ELR (cell line): Measurements from ENCODE around the gene CNBD2.
"Not testable (repeated sequence)": the region's sequence is repeated elsewhere in the genome, so short reads cannot be mapped to it uniquely, and the experiment has no call there.

Experiments
- DNase-seq: peaks from one replicate; pipeline ENCODE4 v3.0.0-alpha.2; 2015; ENCODE audit warnings: low read depth

CNBD2 gene

GRCh38 chr20:35967979-35968640 is at the start of gene CNBD2:
Gene CNBD2, plus strand, starts transcription at chr20:35968590. Its CDS starts 173 bp downstream, at chr20:35968763.
- DNase-seq = no peak

GRCh38 chr20:35920523-35920922 is 47.9 kb upstream of the CNBD2 start:
- DNase-seq = no peak

- DNase-seq = no peak
Measured at GRCh38 chr20:35929301-35929700, 39.1 kb upstream of the CNBD2 start.

- DNase-seq = no peak
Measured at GRCh38 chr20:35934050-35934449, 34.3 kb upstream of the CNBD2 start.

- no peak for DNase-seq
Measured at GRCh38 chr20:35939264-35939663, 29.1 kb upstream of the CNBD2 start.

- DNase-seq = no peak
Measured at GRCh38 chr20:35941620-35942019, 26.8 kb upstream of the CNBD2 start.

- no peak for DNase-seq
Measured at GRCh38 chr20:35942243-35942642, 26.1 kb upstream of the CNBD2 start.

GRCh38 chr20:35947489-35947888 is 20.9 kb upstream of the CNBD2 start:
- peak; percentile 61 for DNase-seq

- DNase-seq = no peak
Measured at GRCh38 chr20:35947907-35948306, 20.5 kb upstream of the CNBD2 start.

GRCh38 chr20:35950093-35950492 is 18.3 kb upstream of the CNBD2 start:
- DNase-seq = no peak

GRCh38 chr20:35952080-35952479 is 16.3 kb upstream of the CNBD2 start:
- not testable (repeated sequence) for DNase-seq

GRCh38 chr20:35952480-35953386 is 15.7 kb upstream of the CNBD2 start:
- peak; percentile 53 for DNase-seq

- DNase-seq = peak; percentile 69
Measured at GRCh38 chr20:35953387-35954199, 14.8 kb upstream of the CNBD2 start.

- DNase-seq = peak; percentile 100
Measured at GRCh38 chr20:35954200-35954906, 14.0 kb upstream of the CNBD2 start, which contains the start of gene SCAND1. Gene SCAND1, minus strand, starts transcription at chr20:35954502. Its CDS starts 218 bp downstream, at chr20:35954284.

- peak; percentile 80 for DNase-seq
Measured at GRCh38 chr20:35954907-35955251, 13.5 kb upstream of the CNBD2 start.

GRCh38 chr20:35956616-35957015 is 11.8 kb upstream of the CNBD2 start:
- no peak for DNase-seq

- DNase-seq = not testable (repeated sequence)
Measured at GRCh38 chr20:35959291-35959690, 9.1 kb upstream of the CNBD2 start.

GRCh38 chr20:35963878-35964277 is 4.5 kb upstream of the CNBD2 start:
- no peak for DNase-seq

- peak; percentile 70 for DNase-seq
Measured at GRCh38 chr20:35968930-35969329, 540 bp downstream of the CNBD2 start.

GRCh38 chr20:35971981-35972380 is 3.6 kb downstream of the CNBD2 start:
- DNase-seq = no peak

- DNase-seq = no peak
Measured at GRCh38 chr20:35972462-35972861, 4.1 kb downstream of the CNBD2 start.

- no peak for DNase-seq
Measured at GRCh38 chr20:35974256-35974655, 5.9 kb downstream of the CNBD2 start.
